Fibroblast of skin of back (primary cell): ENCODE measurements around the gene TMEM100. TPM values are rescaled to one million over a fixed set of nuclear protein-coding genes. Genes with fewer than 3 reads are reported as not detected.

Experiments
- DNase-seq: peaks from one replicate; pipeline ENCODE4 v3.0.0-alpha.2; 2013
- polyA plus RNA-seq, 2 experiments: library from polyadenylated mRNA; unstranded; fragments of 120-200 nt; gene quantifications; one replicate each; pipeline ENCODE4 v1.2.1, GENCODE V29; 2013; ENCODE audit not compliant: insufficient read length in 2 of 2

The TMEM100 gene, protein sequence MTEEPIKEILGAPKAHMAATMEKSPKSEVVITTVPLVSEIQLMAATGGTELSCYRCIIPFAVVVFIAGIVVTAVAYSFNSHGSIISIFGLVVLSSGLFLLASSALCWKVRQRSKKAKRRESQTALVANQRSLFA
- 1.3 TPM for polyA plus RNA-seq (2013, experiment 1 of 2; ENCODE audit: insufficient read length)
- 0.97 TPM for polyA plus RNA-seq (2013, experiment 2 of 2; ENCODE audit: insufficient read length)

DNA sequence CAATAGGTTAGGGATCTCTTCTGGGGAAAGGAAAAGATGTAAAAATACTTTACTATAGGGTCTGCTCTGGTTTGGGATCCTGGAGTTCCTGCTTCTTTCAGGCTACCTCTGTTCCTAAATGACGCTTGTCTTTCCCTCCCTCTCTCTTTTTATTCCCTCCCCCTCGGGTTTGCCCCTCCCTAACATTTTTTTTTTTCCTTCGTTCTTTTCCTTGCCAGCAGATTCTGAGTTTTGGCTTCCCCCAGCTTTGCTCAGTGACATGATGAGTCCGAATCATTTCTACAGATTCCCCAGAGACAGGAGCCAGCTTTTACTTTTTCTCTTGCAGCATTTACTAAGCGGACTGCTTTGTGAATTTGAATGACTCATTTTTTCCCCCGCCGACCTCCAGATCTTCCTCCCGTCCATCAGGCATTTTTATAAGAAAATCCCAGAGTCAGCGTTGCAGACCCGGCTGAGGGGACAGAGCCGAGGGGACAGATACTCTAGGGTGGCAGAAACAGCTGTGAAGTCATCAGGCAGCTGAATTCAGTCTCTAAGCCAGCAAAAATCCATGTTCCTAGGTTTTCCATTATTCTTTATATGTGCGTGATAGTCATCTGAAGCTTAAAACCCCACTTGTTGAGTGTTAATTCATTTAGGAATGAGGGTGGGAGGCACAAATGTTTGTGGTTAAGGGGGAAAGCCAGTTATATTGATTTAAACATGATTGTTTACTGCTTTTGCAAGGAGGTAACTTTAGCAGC, at the start of gene TMEM100:
Gene TMEM100 (minus strand): TSS at position 123 of the 746 bp plus-strand sequence. CDS start 1,794 bp downstream, outside the sequence.
- peak; percentile 95 for DNase-seq

DNA sequence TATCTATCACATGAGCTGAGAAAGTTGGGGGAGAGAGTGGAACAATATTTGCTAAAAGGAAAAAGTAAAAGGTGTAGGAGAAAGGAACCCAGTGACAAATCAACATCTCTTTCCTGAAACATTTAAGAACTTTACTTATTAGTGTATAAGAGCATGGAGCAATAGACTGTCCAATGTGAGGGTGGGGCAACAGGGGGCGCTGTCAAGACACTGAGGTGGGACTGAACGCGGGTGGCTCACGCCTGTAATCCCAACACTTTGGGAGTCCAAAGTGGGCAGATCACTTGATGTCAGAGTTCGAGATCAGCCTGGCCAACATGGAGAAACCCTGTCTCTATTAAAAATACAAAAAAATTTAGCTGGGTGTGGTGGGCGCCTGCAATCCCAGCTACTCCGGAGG, 49.4 kb upstream of the TMEM100 start:
- DNase-seq: no peak

GRCh38 chr17:55770196-55770870, 47.7 kb upstream of the TMEM100 start:
- DNase-seq: peak; percentile 57

DNA sequence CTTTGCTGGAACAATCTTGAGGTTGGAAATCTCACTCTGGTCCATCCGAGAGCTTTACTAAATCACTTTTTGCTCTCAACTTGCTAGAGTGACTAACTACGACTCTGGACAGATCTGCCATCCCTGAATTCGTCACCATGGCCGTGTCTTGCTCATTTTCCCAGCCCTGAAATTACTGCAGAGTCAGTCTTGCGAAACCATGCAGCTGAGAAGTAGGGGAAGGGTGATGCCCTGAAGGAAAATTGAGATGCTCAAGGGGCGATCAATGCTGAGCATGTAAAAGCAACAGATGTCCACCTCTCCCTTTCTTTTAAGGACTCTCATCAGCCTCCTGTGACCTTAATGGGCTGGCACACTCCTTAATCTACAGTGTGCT, 46.9 kb upstream of the TMEM100 start:
- DNase-seq: peak; percentile 42

DNA sequence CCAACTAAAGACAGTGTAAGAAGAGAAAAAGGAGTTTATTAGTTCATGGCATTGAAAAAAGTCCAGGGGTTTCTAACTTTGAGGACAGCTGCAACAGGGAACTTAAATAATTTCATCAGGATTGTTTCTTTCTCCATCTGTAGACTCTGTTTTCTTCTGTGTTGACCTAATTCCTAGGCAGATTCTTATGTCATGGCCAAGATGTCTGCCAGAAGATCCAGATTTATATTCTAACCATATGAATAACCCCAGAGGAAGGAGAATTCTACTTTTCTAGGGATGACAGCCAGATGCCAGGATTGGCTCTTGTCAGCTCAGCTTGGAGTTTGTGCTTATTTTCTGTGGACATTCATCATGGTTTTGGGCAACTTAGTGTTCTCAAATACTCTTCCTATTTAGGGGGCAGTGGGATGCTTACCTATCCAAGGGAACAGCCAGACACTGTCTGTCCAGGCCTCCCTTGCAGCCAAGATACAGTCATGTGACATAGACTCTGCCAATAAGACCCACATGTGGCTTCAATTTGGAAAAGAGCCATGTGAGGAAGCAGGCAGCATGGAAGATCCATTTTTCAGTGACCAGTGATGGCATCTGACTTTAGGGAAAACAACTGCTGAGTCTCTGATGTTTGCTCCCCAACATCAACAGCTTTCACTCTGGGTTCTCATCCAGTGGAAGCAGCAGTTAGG, 46.4 kb upstream of the TMEM100 start:
- DNase-seq: peak; percentile 11

GRCh38 chr17:55765472-55765871, 42.8 kb upstream of the TMEM100 start:
- DNase-seq: no peak

- no peak for DNase-seq
Observed at GRCh38 chr17:55764610-55765009, 41.9 kb upstream of the TMEM100 start.

- DNase-seq: no peak
Observed at GRCh38 chr17:55763856-55764255, 41.2 kb upstream of the TMEM100 start.

GRCh38 chr17:55762086-55762858, 39.6 kb upstream of the TMEM100 start:
- DNase-seq: no peak

DNA sequence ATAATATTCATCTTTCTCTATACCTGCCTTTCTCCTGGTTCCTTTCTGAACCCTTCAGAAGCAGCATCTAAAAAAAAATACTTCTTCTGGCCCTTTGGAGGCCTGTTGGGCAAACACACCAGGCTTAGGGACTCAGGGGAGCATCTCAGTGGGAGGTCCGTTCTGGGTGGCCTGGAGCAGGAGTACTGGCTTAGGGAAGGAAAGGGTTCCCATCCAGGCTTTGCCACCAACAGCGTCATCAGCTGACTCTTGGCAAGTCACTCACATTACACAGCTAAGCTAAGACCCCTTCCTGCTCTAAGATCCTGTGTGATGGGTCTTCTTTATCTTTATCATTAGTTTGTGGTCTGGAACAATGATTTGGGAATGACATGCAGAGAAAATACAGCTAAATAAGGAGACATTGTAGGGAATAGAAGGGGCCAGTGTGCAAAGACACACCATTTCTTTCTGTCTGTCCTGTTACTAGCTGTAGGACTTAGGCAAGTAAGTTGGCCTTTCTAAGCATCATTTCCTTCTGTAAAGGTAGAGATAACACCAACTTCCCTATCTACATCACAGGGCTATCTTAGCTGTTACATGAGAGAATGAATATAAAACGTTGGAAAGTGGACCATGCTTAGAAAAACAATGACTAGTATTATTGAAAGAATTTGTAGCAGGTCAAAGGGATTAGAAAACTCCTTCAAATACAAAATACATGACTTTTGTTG, 38.1 kb upstream of the TMEM100 start:
- DNase-seq: peak; percentile 32

GRCh38 chr17:55758171-55758570, 35.5 kb upstream of the TMEM100 start:
- no peak for DNase-seq

DNA sequence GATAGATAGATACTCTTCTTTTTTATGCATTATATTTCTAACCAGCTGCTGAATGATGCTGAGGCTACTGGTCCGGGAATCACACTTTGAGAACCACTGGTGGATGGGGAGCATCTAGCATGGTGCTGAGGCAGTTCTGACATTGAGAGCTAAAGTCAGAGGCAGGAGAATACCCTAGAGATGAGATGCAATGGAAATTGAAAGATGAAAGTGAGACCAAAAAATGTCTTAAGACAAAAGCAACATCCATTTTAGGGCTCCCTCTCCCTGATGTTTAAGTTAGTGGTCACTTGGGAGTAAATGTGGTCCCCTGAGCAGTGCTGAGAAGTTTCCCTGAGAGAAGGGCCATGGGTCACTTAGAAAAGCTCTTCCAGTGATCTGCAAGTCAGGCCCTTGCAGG, 35.0 kb upstream of the TMEM100 start:
- DNase-seq: no peak

DNA sequence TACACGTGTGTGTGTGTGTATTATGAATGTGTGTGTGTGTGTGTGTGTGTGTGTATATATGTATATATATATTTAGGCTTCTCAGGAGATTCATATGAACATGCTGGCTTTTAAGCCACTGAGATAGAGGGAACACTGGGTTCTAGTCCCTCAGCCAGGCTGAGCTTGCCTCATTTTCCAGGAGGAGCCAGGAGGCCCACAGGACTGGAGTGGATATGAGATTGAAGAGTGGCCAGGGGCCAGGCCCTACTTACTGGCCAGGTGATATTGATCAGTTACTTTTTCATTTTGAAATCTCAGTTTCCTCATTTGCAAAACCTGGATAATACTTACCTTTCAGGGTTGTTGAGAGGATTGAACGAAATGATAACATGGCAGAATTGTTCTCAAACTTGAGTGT, 34.0 kb upstream of the TMEM100 start:
- DNase-seq: no peak

- no peak for DNase-seq
Observed at GRCh38 chr17:55751720-55752250, 29.1 kb upstream of the TMEM100 start.

DNA sequence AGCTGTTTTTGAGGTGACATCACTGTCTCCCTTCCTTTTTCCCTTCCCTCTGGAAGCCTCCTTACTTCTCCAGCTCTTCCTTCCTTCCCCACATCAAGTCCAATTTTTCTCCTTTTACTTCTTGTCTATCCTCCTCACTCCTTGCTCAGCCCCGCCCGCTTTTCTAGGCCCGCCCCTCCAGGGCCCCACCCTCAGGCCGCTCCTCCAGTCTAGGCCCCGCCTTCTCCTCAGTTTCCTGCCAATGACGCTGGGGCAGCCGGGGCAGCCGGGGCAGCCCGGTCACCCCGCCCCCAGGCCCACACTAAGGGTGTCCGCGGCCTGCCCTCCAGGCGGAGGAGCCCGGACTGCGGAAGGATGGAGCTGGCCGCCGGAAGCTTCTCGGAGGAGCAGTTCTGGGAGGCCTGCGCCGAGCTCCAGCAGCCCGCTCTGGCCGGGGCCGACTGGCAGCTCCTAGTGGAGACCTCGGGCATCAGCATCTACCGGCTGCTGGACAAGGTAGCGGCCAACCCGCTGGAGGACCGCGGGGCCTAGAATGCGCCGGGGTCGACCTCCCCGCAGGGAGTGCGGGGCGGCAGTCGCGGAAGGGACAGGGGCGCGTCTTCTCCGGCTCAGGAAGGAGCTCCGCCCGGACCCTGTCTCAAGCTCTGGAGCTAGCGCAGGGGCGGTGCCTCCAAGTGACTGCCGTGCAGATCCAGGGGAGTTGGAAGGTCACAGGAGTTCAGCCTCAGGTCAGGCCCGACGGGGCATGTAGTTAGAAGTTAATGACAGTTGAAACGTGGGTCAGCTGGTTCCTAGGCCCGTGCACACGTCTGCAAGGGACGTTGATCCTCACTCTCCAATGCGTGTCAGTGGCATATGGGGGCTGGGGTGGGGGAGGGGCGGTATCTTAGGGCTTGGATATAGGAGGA, 28.3 kb upstream of the TMEM100 start, which contains the start of gene PCTP:
Gene PCTP (plus strand): TSS at position 302 of the 908 bp plus-strand sequence. CDS start 53 bp downstream, at position 355.
- DNase-seq: peak; percentile 95

DNA sequence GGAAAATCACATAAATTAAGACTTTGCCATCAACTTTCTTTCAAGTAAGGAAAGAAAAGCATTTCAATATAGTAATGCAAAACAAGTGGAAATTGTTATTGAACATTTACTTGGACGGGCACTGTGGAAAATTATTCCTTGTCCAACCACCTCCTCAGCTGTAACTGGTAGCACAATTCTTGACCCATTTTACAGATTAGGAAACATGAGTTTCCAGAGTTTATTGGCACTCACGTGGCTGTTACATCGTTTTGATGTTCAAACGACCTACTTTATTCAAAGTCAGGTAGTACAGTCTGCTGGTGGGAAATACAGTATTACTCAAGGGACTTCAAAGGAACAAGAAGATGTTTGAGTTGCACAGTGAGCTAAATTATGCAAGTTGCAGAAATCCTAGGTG, 27.3 kb upstream of the TMEM100 start:
- no peak for DNase-seq

DNA sequence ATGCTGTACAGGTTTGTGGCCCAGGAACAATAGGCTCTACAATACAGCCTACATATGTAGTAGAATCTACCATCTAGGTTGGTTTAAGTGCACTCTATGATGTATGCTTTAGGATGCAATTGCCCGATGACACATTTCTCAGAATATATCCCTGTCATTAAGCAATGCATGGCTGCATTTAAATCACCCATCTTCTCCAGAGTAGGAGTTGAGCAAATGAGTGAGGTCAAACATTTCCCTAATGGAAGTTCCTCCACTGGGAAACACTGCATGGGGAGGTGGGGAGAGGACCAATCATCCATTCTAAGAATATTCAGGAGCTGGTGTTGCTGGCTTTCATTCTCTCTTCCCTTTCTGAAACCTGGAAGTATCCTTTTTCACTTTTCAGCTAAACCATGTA, 26.2 kb upstream of the TMEM100 start:
- no peak for DNase-seq

GRCh38 chr17:55747209-55747608, 24.5 kb upstream of the TMEM100 start:
- no peak for DNase-seq

- no peak for DNase-seq
Observed at GRCh38 chr17:55746466-55746865, 23.8 kb upstream of the TMEM100 start.

- DNase-seq: no peak
Observed at GRCh38 chr17:55745258-55745657, 22.6 kb upstream of the TMEM100 start.
